ENCODE measurements around the gene IL4R. TPM values are rescaled to one million over a fixed set of nuclear protein-coding genes. Genes with fewer than 3 reads are reported as not detected.

IL4R gene
- total and polyA plus RNA-seq, 2 of the 8 experiments (the other 6 are each of a cell fraction or from before 2014, with no cell fraction given), result 29.1 to 29.4 TPM

DNA sequence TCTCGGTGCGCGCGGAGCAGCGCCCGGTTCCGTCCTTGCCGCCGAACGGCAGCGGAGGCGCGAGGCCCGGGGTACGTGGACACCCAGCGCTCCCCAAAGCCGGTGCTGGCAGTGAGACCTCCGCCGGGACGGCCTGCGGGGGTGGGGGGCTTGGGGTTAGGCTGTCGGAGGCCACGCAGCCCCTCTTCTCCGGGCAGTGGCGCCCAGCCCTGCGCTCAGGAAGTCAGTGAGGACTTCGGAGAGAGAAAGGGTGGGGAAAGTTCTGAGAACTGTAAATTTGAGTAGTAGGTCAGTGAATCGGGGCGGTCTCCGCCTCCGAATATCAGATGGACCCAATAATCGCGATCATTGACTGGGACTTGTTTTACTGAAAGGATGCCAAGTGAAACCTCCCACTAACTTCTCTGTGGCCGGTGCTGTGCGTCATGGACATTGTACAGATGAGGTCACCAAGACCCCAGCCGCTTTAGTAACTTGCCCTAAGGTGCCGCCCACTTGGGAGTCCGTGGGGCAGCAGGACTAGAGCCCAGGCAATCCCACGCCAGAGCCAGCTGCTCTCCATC is 468 bp downstream of the IL4R start:
- POLR2A ChIA-PET (ENCODE audit: partially characterized antibody), result no interaction called here
- 6% methylated on average over 32 of the region's 39 CpGs; no CpG with 5 or more reads in 1 of the 2 experiments for WGBS, 2 experiments (ENCODE audit: extremely low coverage in 1 of 2, insufficient coverage in 1 of 2, insufficient read length in 1 of 2, insufficient replicate concordance in 2 of 2, low coverage in 1 of 2, low lambda C conversion rate in 2 of 2, missing lambda C conversion rate in 1 of 2)
- H3K56ac ChIP-seq (replicated peaks; ENCODE audit: insufficient read length, low read depth, low read length), result no peak overlapping the region
- no peaks in the 10 kb centered on the region for H3K9me3 ChIP-seq (ENCODE audit: insufficient read depth in 2 of 2, low read depth in 1 of 2, low read length in 1 of 2)
- H3K27ac ChIP-seq (ENCODE audit: low read depth, low read length), result no peak overlapping the region; the same call in 1 of the 2 replicates
- peak overlapping the region; percentile 44; the same call in 1 of the 2 replicates for H2BK5ac ChIP-seq (ENCODE audit: low read depth, low read length)
- H4K5ac ChIP-seq (ENCODE audit: insufficient read length, low read depth, low read length), result no peak overlapping the region
- TF ChIP-seq JUND (IDR thresholded peaks at IDR 0.05; ENCODE audit: low read length), result no peak
- peak; percentile 79 for TF ChIP-seq KDM4A (IDR thresholded peaks at IDR 0.05; ENCODE audit: low read depth, low read length, severe bottlenecking)
- TF ChIP-seq, protein P1, sequence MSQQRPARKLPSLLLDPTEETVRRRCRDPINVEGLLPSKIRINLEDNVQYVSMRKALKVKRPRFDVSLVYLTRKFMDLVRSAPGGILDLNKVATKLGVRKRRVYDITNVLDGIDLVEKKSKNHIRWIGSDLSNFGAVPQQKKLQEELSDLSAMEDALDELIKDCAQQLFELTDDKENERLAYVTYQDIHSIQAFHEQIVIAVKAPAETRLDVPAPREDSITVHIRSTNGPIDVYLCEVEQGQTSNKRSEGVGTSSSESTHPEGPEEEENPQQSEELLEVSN (IDR thresholded peaks at IDR 0.05), result peak; percentile 68
- 0 out of 2 replicates have a peak, but pooled peaks have one; percentile 3 for TF ChIP-seq PHF8 (conservative IDR thresholded peaks at IDR 0.05; ENCODE audit: low read depth, low read length)
- TF ChIP-seq EZH2 (IDR thresholded peaks at IDR 0.05; ENCODE audit: low read depth, low read length, severe bottlenecking), result peak; percentile 35
- TF ChIP-seq POU5F1 (IDR thresholded peaks at IDR 0.05; ENCODE audit: low read depth, low read length), result no peak
- peak; percentile 48; the same call in 1 of the 2 replicates for TF ChIP-seq MAX (IDR thresholded peaks at IDR 0.05)
- peak; percentile 54 for TF ChIP-seq ASH2L (IDR thresholded peaks at IDR 0.05; ENCODE audit: low read length)
- H3K23ac ChIP-seq (ENCODE audit: insufficient read length), result no peak overlapping the region
- peaks cover 0 to 3% (median 2%) of the 10 kb centered on the region in 4 experiments; a peak in 3 of 7 replicates for H3K27me3 ChIP-seq (replicated peaks in 1 of 4; ENCODE audit: control insufficient read depth in 3 of 4, extremely low read depth in 1 of 4, insufficient read depth in 3 of 4, low read length in 3 of 4)
- peak overlapping the region; percentile 66 to 100 (median 82) for H3K4me3 ChIP-seq (ENCODE audit: extremely low read depth in 1 of 4, insufficient read depth in 2 of 4, low read depth in 3 of 4, low read length in 4 of 4)
- H4K8ac ChIP-seq (ENCODE audit: extremely low read depth, insufficient read depth, low read length), result peak overlapping the region; percentile 80; the same call in 1 of the 2 replicates
- H2BK12ac ChIP-seq (ENCODE audit: low read depth, low read length), result peak overlapping the region; percentile 60; the same call in 1 of the 2 replicates
- peak in 1 of 2 experiments; percentile 72 for DNase-seq (ENCODE audit: low read depth in 1 of 2, low spot score in 2 of 2)
- no peak overlapping the region for H2BK120ac ChIP-seq (replicated peaks; ENCODE audit: low read depth, low read length)
- peaks cover 10% of the 10 kb centered on the region; the same call in 1 of the 2 replicates for H3K23me2 ChIP-seq (ENCODE audit: low read depth, low read length)
- peaks cover 4 to 5% of the 10 kb centered on the region in 2 experiments for H4K20me1 ChIP-seq (replicated peaks in 1 of 2; ENCODE audit: control insufficient read depth in 1 of 2, insufficient read depth in 2 of 2, low read length in 2 of 2)
- H3K36me3 ChIP-seq (ENCODE audit: control insufficient read depth in 2 of 4, insufficient read depth in 4 of 4, low read length in 3 of 4), result no peaks in the 10 kb centered on the region
- H2BK15ac ChIP-seq (ENCODE audit: low read length), result 0 out of 2 replicates have a peak overlapping the region, but pooled peaks have one; percentile 29
- peak overlapping the region; percentile 76 for H4K91ac ChIP-seq (replicated peaks; ENCODE audit: insufficient read length, low read length)
- H3K4me2 ChIP-seq (ENCODE audit: insufficient read depth in 1 of 2, low read depth in 2 of 2, low read length in 2 of 2), result peak overlapping the region; percentile 60 to 80
- H3K18ac ChIP-seq (ENCODE audit: extremely low read depth, low read length), result peak overlapping the region; percentile 78
- peaks cover 0 to 30% of the 10 kb centered on the region in 2 experiments; a peak in 3 of 4 replicates for H3K79me2 ChIP-seq (ENCODE audit: control insufficient read depth in 1 of 2, insufficient read depth in 2 of 2, low read length in 2 of 2)
- CTCF ChIA-PET (ENCODE audit: partially characterized antibody), result no interaction called here
- FAIRE-seq, result no peak
- peaks cover 15% of the 10 kb centered on the region for H3K79me1 ChIP-seq (ENCODE audit: low read depth, low read length)
- no peak overlapping the region for H3K14ac ChIP-seq (ENCODE audit: insufficient read length)
- no peak overlapping the region for H2BK20ac ChIP-seq (ENCODE audit: low read length)
- H2AK5ac ChIP-seq (ENCODE audit: low read depth, low read length), result no peak overlapping the region
- H3K9ac ChIP-seq (replicated peaks in 1 of 4; ENCODE audit: extremely low read depth in 1 of 4, low read depth in 3 of 4, low read length in 3 of 4), result peak overlapping the region; percentile 8 to 82 (median 66); a peak in 6 of 7 replicates
- peaks cover 8 to 20% (median 10%) of the 10 kb centered on the region in 4 experiments for H3K4me1 ChIP-seq (replicated peaks in 1 of 4; ENCODE audit: control insufficient read depth in 3 of 4, insufficient read depth in 4 of 4, low read length in 3 of 4)
- H2AFZ ChIP-seq (ENCODE audit: low read length), result no peak overlapping the region
- no peak overlapping the region for H3K4ac ChIP-seq (replicated peaks; ENCODE audit: insufficient read length, low read depth, low read length)

Measured in H1 (cell line).